HG03575 (cell line): ENCODE results near the gene RPP38.

Experiments
- ATAC-seq: cut with Tn5 transposase; IDR thresholded peaks from one replicate; pipeline ENCODE4 v1.9.1; 2021; ENCODE audit not compliant: unreplicated experiment, insufficient number of reproducible peaks, low FRiP score; ENCODE audit errors: extremely low read depth

RPP38 gene

GRCh38 chr10:15097011-15097812 is at the start of gene RPP38:
Gene RPP38, plus strand, starts transcription at chr10:15097355. Its CDS starts 5,960 bp downstream, at chr10:15103315.
- ATAC-seq = peak; percentile 66

- ATAC-seq = no peak
Measured at GRCh38 chr10:15049533-15049932, 47.6 kb upstream of the RPP38 start.

DNA sequence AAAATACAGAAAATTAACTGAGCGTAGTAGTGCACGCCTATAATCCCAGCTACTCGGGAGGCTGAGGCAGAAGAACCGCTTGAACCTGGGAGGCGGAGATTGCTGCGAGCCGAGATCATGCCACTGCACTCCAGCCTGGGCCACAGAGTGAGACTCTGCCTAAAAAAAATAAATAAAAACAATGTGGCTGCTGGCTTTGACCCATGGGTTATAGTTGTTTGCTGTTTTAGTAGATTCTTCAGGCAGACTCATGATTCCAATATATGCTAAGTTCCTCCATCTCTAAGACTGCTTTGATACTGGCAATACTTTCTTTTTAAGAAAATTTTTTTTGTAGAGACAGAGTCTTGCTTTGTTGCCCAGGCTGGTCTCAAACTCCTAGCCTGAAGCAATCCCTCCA is 45.0 kb upstream of the RPP38 start:
- ATAC-seq = no peak

DNA sequence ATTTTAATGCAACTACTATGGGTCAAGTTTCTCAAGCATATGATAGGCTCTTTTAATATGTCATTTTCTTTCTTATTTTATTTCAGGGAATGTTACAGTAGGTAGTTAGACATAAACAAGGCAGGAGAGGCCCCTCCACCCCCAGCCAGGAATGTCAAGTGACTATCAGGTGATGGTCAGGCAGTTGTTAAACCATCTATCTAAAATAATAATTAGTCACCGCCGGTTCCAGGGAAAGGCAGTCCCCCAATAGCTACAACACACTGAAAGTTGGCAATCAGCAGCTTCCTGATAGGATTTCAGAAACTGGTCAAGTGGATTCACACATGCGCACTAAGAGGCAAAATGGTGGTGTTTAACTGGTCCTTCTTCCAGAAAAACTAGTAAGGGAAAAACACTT is 44.1 kb upstream of the RPP38 start:
- no peak for ATAC-seq

- ATAC-seq = no peak
Measured at GRCh38 chr10:15058689-15059088, 38.5 kb upstream of the RPP38 start.

- ATAC-seq = no peak
Measured at GRCh38 chr10:15059914-15060313, 37.2 kb upstream of the RPP38 start.

GRCh38 chr10:15060638-15061037 is 36.5 kb upstream of the RPP38 start:
- ATAC-seq = no peak

DNA sequence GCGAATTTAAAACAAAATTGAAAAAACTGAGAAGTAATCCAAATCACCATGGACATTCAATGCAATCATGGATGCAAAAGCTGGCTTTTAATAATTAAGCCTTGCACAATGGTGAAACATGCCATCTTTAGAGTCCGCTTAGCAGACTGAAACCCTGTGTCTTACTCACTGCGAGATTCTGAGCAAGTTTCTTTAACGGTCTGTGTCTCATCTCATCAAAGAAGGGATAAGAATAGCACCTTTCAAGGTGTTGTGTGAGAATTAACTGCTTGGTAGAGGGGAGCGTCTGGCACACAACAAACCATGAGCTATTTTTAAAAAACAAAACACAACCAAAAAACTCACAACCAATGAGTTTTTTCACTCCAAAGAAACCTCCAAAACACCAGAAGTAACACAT is 30.0 kb upstream of the RPP38 start:
- no peak for ATAC-seq

DNA sequence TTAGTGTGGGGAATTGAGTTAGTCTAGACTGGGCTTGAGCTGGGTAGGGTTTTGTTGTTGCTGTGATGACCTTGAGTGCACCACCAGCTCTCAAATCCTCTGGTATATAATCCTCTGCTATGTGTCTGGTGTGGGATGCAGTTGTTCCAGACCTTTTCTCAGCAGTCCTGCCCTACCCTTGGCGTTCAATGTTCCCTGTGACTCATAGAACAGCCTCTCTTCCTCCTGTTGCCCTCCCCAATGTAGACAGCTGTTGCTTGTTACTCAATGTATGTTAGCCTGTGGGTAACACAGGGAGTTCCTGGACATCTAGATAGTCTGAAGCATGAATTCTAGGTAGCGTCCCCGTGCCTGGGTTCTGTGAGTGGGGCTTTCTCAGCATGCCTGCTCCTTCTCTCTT is 28.4 kb upstream of the RPP38 start:
- ATAC-seq = no peak

- no peak for ATAC-seq
Measured at GRCh38 chr10:15069230-15069629, 27.9 kb upstream of the RPP38 start.

- no peak for ATAC-seq
Measured at GRCh38 chr10:15072358-15072757, 24.8 kb upstream of the RPP38 start.

DNA sequence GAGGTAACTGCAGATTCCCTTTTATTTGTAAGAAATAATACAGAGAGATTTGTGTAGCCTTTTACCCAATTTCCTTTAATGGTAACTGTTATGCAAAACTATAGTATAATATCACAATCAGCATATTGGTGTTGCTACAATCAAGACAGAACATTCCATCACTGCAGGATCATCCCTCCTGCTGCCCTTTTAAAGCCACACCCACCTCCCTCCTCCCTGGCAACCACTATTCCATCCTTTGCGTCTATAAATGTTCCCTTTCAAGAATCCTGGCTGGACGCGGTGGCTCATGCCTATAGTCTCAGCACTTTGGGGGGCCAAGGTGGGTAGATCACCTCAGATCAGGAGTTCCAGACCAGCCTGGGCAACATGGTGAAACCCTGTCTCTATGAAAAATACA is 21.7 kb upstream of the RPP38 start:
- no peak for ATAC-seq

- ATAC-seq = no peak
Measured at GRCh38 chr10:15083674-15084501, 13.3 kb upstream of the RPP38 start.

GRCh38 chr10:15084502-15084922 is 12.6 kb upstream of the RPP38 start:
- no peak for ATAC-seq

- ATAC-seq = no peak
Measured at GRCh38 chr10:15088428-15089261, 8.5 kb upstream of the RPP38 start, which contains the start of gene ACBD7. Gene ACBD7, minus strand, starts transcription at chr10:15088776. Its CDS starts 48 bp downstream, at chr10:15088728.

- ATAC-seq = no peak
Measured at GRCh38 chr10:15091418-15091817, 5.7 kb upstream of the RPP38 start.

- ATAC-seq = no peak
Measured at GRCh38 chr10:15092855-15093408, 4.2 kb upstream of the RPP38 start.

DNA sequence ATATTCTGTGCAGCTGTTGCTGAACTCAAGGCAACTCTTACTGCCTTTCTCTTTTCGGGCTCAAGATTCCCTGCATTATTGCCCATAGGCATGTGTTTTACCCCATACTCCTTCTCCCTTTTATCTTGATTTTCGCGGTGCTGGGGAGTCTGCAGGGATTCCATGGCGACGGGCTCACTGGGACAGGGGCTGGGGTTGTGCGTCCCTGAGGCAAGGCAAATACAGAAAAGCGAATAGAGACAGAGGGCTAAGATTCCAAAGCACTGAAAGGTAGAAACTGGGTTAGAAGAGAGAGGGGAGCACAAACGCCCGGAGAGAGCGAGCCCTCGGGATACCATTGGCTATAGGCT is 519 bp upstream of the RPP38 start:
- ATAC-seq = peak; percentile 9

DNA sequence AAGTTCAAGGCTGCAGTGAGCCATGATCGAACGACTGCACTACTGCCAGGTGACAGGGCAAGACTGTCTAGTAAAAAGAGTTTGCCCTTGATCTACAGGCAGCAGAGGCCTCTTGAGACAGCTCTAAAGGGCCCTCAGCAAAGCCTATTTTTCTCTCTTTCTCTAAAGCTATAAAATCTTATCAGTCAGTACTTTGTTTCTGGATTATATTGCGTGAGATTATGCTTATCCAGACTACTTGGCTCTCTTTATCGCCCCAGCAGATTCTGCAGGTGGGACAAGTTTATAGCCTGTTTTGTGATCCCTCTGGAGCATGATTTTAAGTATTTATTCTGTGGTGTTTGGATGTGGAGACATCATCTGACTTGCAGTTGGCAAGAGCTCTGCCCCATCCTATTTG is 2.7 kb downstream of the RPP38 start:
- ATAC-seq = no peak
